ENCODE measurements around the gene LHFPL2.
"Not testable (repeated sequence)": the region's sequence is repeated elsewhere in the genome, so short reads cannot be mapped to it uniquely, and the experiment has no call there.

LHFPL2 gene

DNA sequence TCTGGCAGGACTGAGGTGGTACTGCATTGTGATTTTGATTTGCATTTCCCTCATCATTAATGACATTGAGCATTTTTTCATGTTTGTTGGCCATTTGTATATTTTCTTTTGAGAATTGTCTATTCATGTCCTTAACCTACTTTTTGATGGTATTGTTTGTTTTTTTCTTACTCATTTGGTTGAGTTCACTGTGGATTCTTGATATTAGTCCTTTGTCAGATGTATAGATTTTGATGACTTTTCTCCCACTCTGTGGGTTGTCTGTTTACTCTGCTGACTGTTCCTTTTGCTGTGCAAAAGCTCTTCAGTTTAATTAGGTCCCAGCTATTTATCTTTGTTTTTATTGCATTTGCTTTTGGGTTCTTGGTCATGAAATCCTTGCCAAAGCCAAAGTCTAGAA is 25.3 kb upstream of the LHFPL2 start:
- not testable (repeated sequence) for H3K4me1 Mint-ChIP-seq; H3K4me3 Mint-ChIP-seq; DNase-seq; H3K36me3 Mint-ChIP-seq (ENCODE audit: low read depth); H3K9me3 Mint-ChIP-seq; H3K27ac Mint-ChIP-seq; ATAC-seq
- H3K27me3 Mint-ChIP-seq, result peaks cover 12% of the 10 kb centered on the region

DNA sequence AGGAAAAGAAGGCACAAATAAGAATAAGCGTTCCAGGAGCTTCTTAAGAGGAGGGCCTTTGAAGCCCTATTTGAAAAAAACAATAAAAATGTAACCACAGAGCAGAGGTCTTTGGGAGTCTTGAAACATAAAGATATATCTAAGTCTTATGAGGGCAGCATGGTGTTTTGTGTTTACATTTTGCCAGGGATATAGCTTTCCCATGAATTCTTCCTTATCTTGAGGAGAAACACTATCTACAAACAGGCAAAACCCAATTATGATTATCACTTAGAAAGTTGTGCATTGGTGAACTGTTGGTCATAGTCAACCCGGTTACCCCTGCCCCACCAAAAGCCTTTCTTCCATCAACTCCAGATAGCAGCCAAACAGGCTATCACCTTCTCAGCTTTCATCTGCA is 23.6 kb upstream of the LHFPL2 start:
- DNase-seq (no peak), ATAC-seq (no peak)
- no peaks in the 10 kb centered on the region for H3K36me3 Mint-ChIP-seq (ENCODE audit: low read depth)
- H3K27me3 Mint-ChIP-seq, result peaks cover 15% of the 10 kb centered on the region
- H3K4me1 Mint-ChIP-seq, result no peaks in the 10 kb centered on the region
- H3K9me3 Mint-ChIP-seq, result no peaks in the 10 kb centered on the region
- no peak overlapping the region for H3K27ac Mint-ChIP-seq
- no peak overlapping the region for H3K4me3 Mint-ChIP-seq

DNA sequence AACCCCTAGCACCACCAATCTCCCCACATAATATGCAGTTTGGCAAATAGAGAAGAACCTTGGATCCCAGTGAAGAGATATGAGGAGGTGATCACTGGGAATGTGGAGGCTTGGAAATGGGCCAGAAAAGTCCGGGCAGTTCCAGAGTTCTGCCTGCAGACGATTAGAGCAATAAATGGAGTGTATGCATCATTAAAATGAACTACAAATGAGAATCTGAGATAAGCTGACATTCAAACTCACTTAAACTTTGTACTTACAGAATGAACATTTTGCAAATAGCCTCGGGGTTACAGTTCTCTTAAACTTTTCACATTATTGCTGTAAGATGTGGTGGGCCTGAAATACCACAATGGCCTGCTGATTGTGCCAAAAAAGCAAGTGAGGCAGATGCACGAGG is 23.0 kb upstream of the LHFPL2 start:
- H3K27ac Mint-ChIP-seq, result no peak overlapping the region
- ATAC-seq (no peak), DNase-seq (no peak)
- H3K36me3 Mint-ChIP-seq (ENCODE audit: low read depth), result no peaks in the 10 kb centered on the region
- H3K4me1 Mint-ChIP-seq, result no peaks in the 10 kb centered on the region
- no peak overlapping the region for H3K4me3 Mint-ChIP-seq
- H3K27me3 Mint-ChIP-seq, result peaks cover 16% of the 10 kb centered on the region
- H3K9me3 Mint-ChIP-seq, result no peaks in the 10 kb centered on the region

GRCh38 chr5:78670701-78671269 is 22.2 kb upstream of the LHFPL2 start:
- DNase-seq, result no peak
- no peaks in the 10 kb centered on the region for H3K36me3 Mint-ChIP-seq (ENCODE audit: low read depth)
- H3K27me3 Mint-ChIP-seq, result peaks cover 20% of the 10 kb centered on the region
- H3K27ac Mint-ChIP-seq, result no peak overlapping the region
- no peaks in the 10 kb centered on the region for H3K4me1 Mint-ChIP-seq
- ATAC-seq, result no peak
- H3K9me3 Mint-ChIP-seq, result no peaks in the 10 kb centered on the region
- no peak overlapping the region for H3K4me3 Mint-ChIP-seq

DNA sequence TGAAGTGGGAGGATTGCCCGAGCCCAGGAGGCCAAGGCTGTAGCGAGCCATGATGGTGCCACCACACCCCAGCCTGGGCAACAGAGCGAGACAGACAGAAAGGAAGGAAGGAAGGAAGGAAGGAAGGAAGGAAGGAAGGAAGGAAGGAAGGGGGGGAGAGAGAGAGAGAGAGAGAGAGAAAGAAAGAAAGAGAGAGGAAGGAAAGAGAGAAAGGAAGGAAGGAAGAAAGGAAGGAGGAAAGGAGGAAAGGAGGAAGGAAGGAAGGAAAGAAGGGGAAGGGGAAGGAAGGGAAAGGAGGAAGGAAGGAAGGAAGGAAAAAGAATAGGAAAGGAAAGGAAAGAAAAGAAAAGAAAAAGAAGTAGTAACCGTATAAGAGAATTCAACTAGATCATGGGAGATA is 20.8 kb upstream of the LHFPL2 start:
- H3K27me3 Mint-ChIP-seq, result peaks cover 12% of the 10 kb centered on the region
- no peaks in the 10 kb centered on the region for H3K4me1 Mint-ChIP-seq
- ATAC-seq, result no peak
- DNase-seq, result no peak
- no peaks in the 10 kb centered on the region for H3K36me3 Mint-ChIP-seq (ENCODE audit: low read depth)
- no peak overlapping the region for H3K27ac Mint-ChIP-seq
- H3K4me3 Mint-ChIP-seq, result no peak overlapping the region
- H3K9me3 Mint-ChIP-seq, result no peaks in the 10 kb centered on the region

GRCh38 chr5:78667461-78668103 is 19.0 kb upstream of the LHFPL2 start:
- DNase-seq, result no peak
- ATAC-seq, result no peak
- Mint-ChIP-seq H3K27ac (no peak overlapping the region), H3K4me1 (no peaks in the 10 kb centered on the region), H3K9me3 (no peaks in the 10 kb centered on the region), H3K4me3 (no peak overlapping the region), H3K27me3 (peaks cover 10% of the 10 kb centered on the region), H3K36me3 (ENCODE audit: low read depth) (no peaks in the 10 kb centered on the region)

DNA sequence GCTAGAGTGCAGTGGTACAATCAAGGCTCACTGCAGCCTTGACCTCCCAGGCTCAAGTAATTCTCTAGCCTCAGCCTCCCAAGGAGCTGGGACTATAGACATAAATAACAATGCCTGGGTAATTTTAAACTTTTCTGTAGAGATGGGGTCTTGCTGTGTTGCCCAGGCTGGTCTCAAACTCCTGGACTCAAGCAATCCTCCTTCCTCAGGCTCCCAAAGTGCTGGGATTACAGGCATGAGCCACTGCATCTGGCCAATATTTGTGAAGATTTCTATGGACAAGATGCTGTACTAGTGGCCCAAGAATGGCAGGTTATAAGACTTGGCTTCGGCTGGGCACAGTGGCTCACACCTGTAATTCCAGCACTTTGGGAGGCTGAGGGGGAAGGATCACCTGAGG is 18.4 kb upstream of the LHFPL2 start:
- not testable (repeated sequence) for H3K9me3 Mint-ChIP-seq; ATAC-seq; H3K36me3 Mint-ChIP-seq (ENCODE audit: low read depth); H3K4me3 Mint-ChIP-seq; H3K27ac Mint-ChIP-seq; DNase-seq; H3K4me1 Mint-ChIP-seq
- peaks cover 10% of the 10 kb centered on the region for H3K27me3 Mint-ChIP-seq

- H3K4me3 Mint-ChIP-seq, result no peak overlapping the region
- H3K9me3 Mint-ChIP-seq, result no peaks in the 10 kb centered on the region
- ATAC-seq (no peak), DNase-seq (no peak)
- no peak overlapping the region for H3K27ac Mint-ChIP-seq
- H3K36me3 Mint-ChIP-seq (ENCODE audit: low read depth), result no peaks in the 10 kb centered on the region
- peaks cover 10% of the 10 kb centered on the region for H3K27me3 Mint-ChIP-seq
- H3K4me1 Mint-ChIP-seq, result no peaks in the 10 kb centered on the region
These were observed 17.5 kb upstream of the LHFPL2 start for GRCh38 chr5:78666041-78666444.

- DNase-seq (no peak), ATAC-seq (no peak)
- no peaks in the 10 kb centered on the region for H3K36me3 Mint-ChIP-seq (ENCODE audit: low read depth)
- no peaks in the 10 kb centered on the region for H3K4me1 Mint-ChIP-seq
- H3K9me3 Mint-ChIP-seq, result no peaks in the 10 kb centered on the region
- no peak overlapping the region for H3K27ac Mint-ChIP-seq
- H3K4me3 Mint-ChIP-seq, result no peak overlapping the region
- peaks cover 8% of the 10 kb centered on the region for H3K27me3 Mint-ChIP-seq
These were observed 17.0 kb upstream of the LHFPL2 start for GRCh38 chr5:78665534-78665933.

DNA sequence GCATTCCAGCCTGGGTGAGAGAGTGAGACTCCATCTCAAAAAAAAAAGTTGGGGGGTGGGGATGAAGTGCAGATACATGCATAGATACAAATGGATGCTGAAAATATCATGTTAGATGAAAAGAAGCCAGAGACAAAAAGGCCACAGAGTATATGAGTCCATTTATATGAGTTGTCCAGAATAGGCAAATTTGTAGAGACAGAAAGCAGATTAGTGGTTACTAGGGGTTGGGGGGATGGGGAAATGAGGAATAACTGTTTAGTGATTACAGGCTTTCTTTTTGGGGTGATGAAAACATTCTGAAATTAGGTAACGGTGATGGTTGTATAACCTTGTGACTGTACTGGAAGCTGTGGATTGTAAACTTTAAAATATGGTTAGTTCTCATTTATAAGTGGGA is 13.8 kb upstream of the LHFPL2 start:
- Mint-ChIP-seq H3K4me1 (no peaks in the 10 kb centered on the region), H3K27ac (no peak overlapping the region), H3K36me3 (ENCODE audit: low read depth) (no peaks in the 10 kb centered on the region), H3K9me3 (no peaks in the 10 kb centered on the region), H3K27me3 (peaks cover 13% of the 10 kb centered on the region), H3K4me3 (no peak overlapping the region)
- ATAC-seq (no peak), DNase-seq (no peak)

- Mint-ChIP-seq H3K27ac (no peak overlapping the region), H3K27me3 (peaks cover 12% of the 10 kb centered on the region), H3K36me3 (ENCODE audit: low read depth) (no peaks in the 10 kb centered on the region), H3K4me3 (no peak overlapping the region), H3K4me1 (no peaks in the 10 kb centered on the region), H3K9me3 (no peaks in the 10 kb centered on the region)
- no peak for ATAC-seq
- DNase-seq, result no peak
These were observed 13.1 kb upstream of the LHFPL2 start for GRCh38 chr5:78661691-78662090.

DNA sequence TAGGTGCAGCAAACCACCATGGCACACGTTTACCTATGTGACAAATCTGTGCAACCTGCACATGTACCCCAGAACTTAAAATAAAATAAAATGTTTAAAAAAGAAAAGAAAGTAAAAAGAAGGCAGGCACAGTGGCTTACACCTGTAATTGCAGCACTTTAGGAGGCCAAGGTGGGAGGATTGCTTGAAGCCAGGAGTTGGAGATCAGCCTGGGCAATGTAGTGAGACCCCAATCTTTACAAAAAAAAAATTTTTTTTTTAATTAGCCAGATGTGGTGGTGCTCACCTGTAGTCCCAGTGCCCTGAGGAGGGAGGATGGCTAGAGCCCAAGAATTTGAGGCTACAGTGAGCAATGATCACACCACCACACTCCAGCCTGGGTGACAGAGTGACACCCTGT is 12.5 kb upstream of the LHFPL2 start:
- no peak overlapping the region for H3K4me3 Mint-ChIP-seq
- ATAC-seq, result no peak
- no peak overlapping the region for H3K27ac Mint-ChIP-seq
- H3K36me3 Mint-ChIP-seq (ENCODE audit: low read depth), result no peaks in the 10 kb centered on the region
- no peaks in the 10 kb centered on the region for H3K4me1 Mint-ChIP-seq
- no peak for DNase-seq
- no peaks in the 10 kb centered on the region for H3K9me3 Mint-ChIP-seq
- H3K27me3 Mint-ChIP-seq, result peaks cover 12% of the 10 kb centered on the region

GRCh38 chr5:78660401-78660800 is 11.8 kb upstream of the LHFPL2 start:
- no peak overlapping the region for H3K27ac Mint-ChIP-seq

DNA sequence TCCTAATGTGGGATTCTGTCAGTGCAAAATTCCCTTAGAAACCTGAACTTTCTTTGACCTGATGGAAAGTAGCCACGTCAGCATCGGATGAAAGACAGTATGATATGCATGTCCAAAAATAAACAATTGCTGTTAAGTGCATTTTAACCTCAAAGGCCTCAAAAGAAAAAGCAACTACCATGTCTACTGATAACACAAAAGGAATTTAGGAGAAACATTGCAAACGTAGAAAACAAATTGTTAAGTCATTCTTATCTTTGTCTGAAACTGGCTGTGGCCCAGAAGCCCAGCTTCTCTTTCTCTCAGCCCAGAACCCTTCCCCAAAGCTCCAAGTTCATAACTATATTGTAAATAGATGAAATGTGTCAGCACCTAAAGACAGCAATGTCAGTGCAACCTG is 11.1 kb upstream of the LHFPL2 start:
- DNase-seq, result no peak
- no peak overlapping the region for H3K27ac Mint-ChIP-seq
- H3K36me3 Mint-ChIP-seq (ENCODE audit: low read depth), result no peaks in the 10 kb centered on the region
- H3K4me1 Mint-ChIP-seq, result no peaks in the 10 kb centered on the region
- no peak overlapping the region for H3K4me3 Mint-ChIP-seq
- no peak for ATAC-seq
- H3K9me3 Mint-ChIP-seq, result no peaks in the 10 kb centered on the region
- H3K27me3 Mint-ChIP-seq, result peaks cover 16% of the 10 kb centered on the region

More at GRCh38 chr5:78660401-78660800, 11.8 kb upstream of the LHFPL2 start:
- Mint-ChIP-seq H3K27me3 (peaks cover 14% of the 10 kb centered on the region), H3K9me3 (no peaks in the 10 kb centered on the region), H3K4me3 (no peak overlapping the region), H3K36me3 (ENCODE audit: low read depth) (no peaks in the 10 kb centered on the region), H3K4me1 (no peaks in the 10 kb centered on the region)
- ATAC-seq (no peak), DNase-seq (no peak)

GRCh38 chr5:78659114-78659513 is 10.5 kb upstream of the LHFPL2 start:
- H3K27ac Mint-ChIP-seq, result no peak overlapping the region
- no peaks in the 10 kb centered on the region for H3K36me3 Mint-ChIP-seq (ENCODE audit: low read depth)
- no peaks in the 10 kb centered on the region for H3K4me1 Mint-ChIP-seq
- ATAC-seq (no peak), DNase-seq (no peak)
- no peaks in the 10 kb centered on the region for H3K9me3 Mint-ChIP-seq
- peaks cover 16% of the 10 kb centered on the region for H3K27me3 Mint-ChIP-seq
- no peak overlapping the region for H3K4me3 Mint-ChIP-seq

GRCh38 chr5:78657201-78657600 is 8.6 kb upstream of the LHFPL2 start:
- Mint-ChIP-seq H3K4me3 (no peak overlapping the region), H3K9me3 (no peaks in the 10 kb centered on the region), H3K36me3 (ENCODE audit: low read depth) (no peaks in the 10 kb centered on the region), H3K4me1 (no peaks in the 10 kb centered on the region), H3K27me3 (peaks cover 19% of the 10 kb centered on the region), H3K27ac (no peak overlapping the region)
- ATAC-seq (no peak), DNase-seq (no peak)

Measured in activated naive CD8-positive, alpha-beta T cell treated with anti-CD3 and anti-CD28 coated beads, Interleukin-2, amount 50 U/mL, for 24 hours (primary cell).